ENCODE measurements around the gene PTPRM. TPM values are rescaled to one million over a fixed set of nuclear protein-coding genes. Genes with fewer than 3 reads are reported as not detected.

Gene PTPRM
- total and polyA plus RNA-seq, 7 donors: 3.9 to 151 (median 62.8) TPM

- TF ChIP-seq POLR2AphosphoS5 (IDR thresholded peaks at IDR 0.05) (no peak), CTCF (IDR thresholded peaks at IDR 0.05) (no peak), POLR2A (IDR thresholded peaks at IDR 0.05) (no peak), EP300 (IDR thresholded peaks at IDR 0.05) (no peak)
- DNase-seq: no peak
- intact Hi-C loops (cut with DNase I): loop anchor here (10.0 kb wide), 1 partner anchor 319 kb away; no protein-coding TSS in a partner anchor
- Histone ChIP-seq H3K4me3 (no peak overlapping the region), H3K4me1 (peaks cover 0 to 49% (median 37%) of the 10 kb centered on the region in 4 donors), H3K27me3 (no peaks in the 10 kb centered on the region), H3K27ac (no peak overlapping the region), H3K36me3 (no peaks in the 10 kb centered on the region), H3K9me3 (no peaks in the 10 kb centered on the region)
- 80 to 83% methylated on average over 2 of the region's 2 CpGs for WGBS, 2 donors
Measured at GRCh38 chr18:7575465-7576028, 8.4 kb downstream of the PTPRM start.

- Histone ChIP-seq H3K4me1 (peaks cover 0 to 54% (median 39%) of the 10 kb centered on the region in 4 donors), H3K9me3 (no peaks in the 10 kb centered on the region), H3K4me3 (no peak overlapping the region), H3K27me3 (no peaks in the 10 kb centered on the region), H3K36me3 (no peaks in the 10 kb centered on the region), H3K27ac (no peak overlapping the region)
- TF ChIP-seq CTCF (IDR thresholded peaks at IDR 0.05): no peak
- TF ChIP-seq POLR2AphosphoS5 (IDR thresholded peaks at IDR 0.05): no peak
- no peak for TF ChIP-seq EP300 (IDR thresholded peaks at IDR 0.05)
- no peak for TF ChIP-seq POLR2A (IDR thresholded peaks at IDR 0.05)
- intact Hi-C loops (cut with DNase I): loop anchor here (10.0 kb wide), 1 partner anchor 319 kb away; no protein-coding TSS in a partner anchor
- no peak for DNase-seq
Measured at GRCh38 chr18:7576077-7576476, 9.0 kb downstream of the PTPRM start.

- Histone ChIP-seq H3K4me1 (peaks cover 0 to 55% (median 40%) of the 10 kb centered on the region in 4 donors), H3K36me3 (no peaks in the 10 kb centered on the region), H3K27me3 (no peaks in the 10 kb centered on the region), H3K27ac (no peak overlapping the region), H3K4me3 (no peak overlapping the region), H3K9me3 (no peaks in the 10 kb centered on the region)
- TF ChIP-seq CTCF (IDR thresholded peaks at IDR 0.05): no peak
- no peak for TF ChIP-seq POLR2AphosphoS5 (IDR thresholded peaks at IDR 0.05)
- no peak for TF ChIP-seq EP300 (IDR thresholded peaks at IDR 0.05)
- TF ChIP-seq POLR2A (IDR thresholded peaks at IDR 0.05): no peak
- intact Hi-C loops (cut with DNase I): loop anchor here (10.0 kb wide), 1 partner anchor 318 kb away; no protein-coding TSS in a partner anchor
- DNase-seq: no peak
Measured at GRCh38 chr18:7576685-7577084, 9.6 kb downstream of the PTPRM start.

- DNase-seq: no peak
- 57 to 67% methylated on average over 1 of the region's 1 CpG for WGBS, 2 donors
- H3K4me1 ChIP-seq: peaks cover 0 to 50% (median 37%) of the 10 kb centered on the region in 4 donors
- H3K9me3 ChIP-seq: no peaks in the 10 kb centered on the region
- intact Hi-C loops (cut with DNase I): loop anchor here (10.0 kb wide), 1 partner anchor 317 kb away; no protein-coding TSS in a partner anchor
- no peak overlapping the region for H3K4me3 ChIP-seq
- no peaks in the 10 kb centered on the region for H3K36me3 ChIP-seq
- no peak for TF ChIP-seq POLR2AphosphoS5 (IDR thresholded peaks at IDR 0.05)
- no peak for TF ChIP-seq POLR2A (IDR thresholded peaks at IDR 0.05)
- no peak for TF ChIP-seq CTCF (IDR thresholded peaks at IDR 0.05)
- TF ChIP-seq EP300 (IDR thresholded peaks at IDR 0.05): no peak
- no peaks in the 10 kb centered on the region for H3K27me3 ChIP-seq
- H3K27ac ChIP-seq: no peak overlapping the region
Measured at GRCh38 chr18:7577706-7578105, 10.6 kb downstream of the PTPRM start.

Measured in sigmoid colon (tissue), 7 donors.